GM10266 (cell line): ENCODE data around the gene PDPK1.

Experiments used
- DNase-seq: peaks from one replicate; pipeline ENCODE4 v3.0.0; 2012; ENCODE audit errors: extremely low spot score
- CTCF ChIP-seq: IDR thresholded peaks from 2 replicates; pipeline ENCODE4 v1.5.1; 2012; ENCODE audit warnings: mild to moderate bottlenecking, low read depth; ENCODE audit not compliant: control insufficient read depth, insufficient read depth; ENCODE audit errors: missing control alignments

Gene PDPK1

GRCh38 chr16:2586241-2586640, 48.4 kb downstream of the PDPK1 start:
- DNase-seq: peak; percentile 55
- no peak for TF ChIP-seq CTCF

- no peak for DNase-seq
- TF ChIP-seq CTCF: no peak
Observed at GRCh38 chr16:2586901-2587480, 49.2 kb downstream of the PDPK1 start.

- TF ChIP-seq CTCF: no peak
- DNase-seq: no peak
Observed at GRCh38 chr16:2587891-2588565, 50.2 kb downstream of the PDPK1 start.

GRCh38 chr16:2591476-2592240, 53.8 kb downstream of the PDPK1 start:
- TF ChIP-seq CTCF: no peak
- no peak for DNase-seq

GRCh38 chr16:2592786-2593185, 55.0 kb downstream of the PDPK1 start:
- TF ChIP-seq CTCF: no peak
- DNase-seq: no peak

- no peak for TF ChIP-seq CTCF
- DNase-seq: no peak
Observed at GRCh38 chr16:2595393-2596205, 57.8 kb downstream of the PDPK1 start.
